GM04504 (cell line): ENCODE results near the gene CALCA.

Source experiments
- DNase-seq: peaks from one replicate; pipeline ENCODE4 v3.0.0-alpha.2; 2012; ENCODE audit warnings: low read depth

Gene CALCA

DNA sequence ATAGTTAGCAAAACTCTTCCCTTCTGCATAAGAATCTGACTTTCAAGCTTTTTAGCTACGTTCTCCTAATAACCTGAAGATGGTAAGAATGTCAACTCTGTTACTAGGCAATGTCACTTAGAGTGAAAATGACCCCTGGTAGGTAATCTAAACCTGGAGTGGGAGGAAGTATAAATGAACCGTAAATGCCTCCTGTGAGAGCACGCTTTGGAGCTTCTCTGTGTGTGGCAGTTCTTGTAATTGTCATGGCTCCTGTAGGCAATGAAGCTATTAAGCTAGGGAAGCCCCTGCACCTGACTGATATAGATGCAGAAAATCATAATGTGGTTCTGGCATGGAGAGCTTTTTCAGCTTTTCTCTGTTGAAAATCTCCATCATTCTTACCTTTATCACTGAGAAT is 29.4 kb downstream of the CALCA start:
- no peak for DNase-seq

DNA sequence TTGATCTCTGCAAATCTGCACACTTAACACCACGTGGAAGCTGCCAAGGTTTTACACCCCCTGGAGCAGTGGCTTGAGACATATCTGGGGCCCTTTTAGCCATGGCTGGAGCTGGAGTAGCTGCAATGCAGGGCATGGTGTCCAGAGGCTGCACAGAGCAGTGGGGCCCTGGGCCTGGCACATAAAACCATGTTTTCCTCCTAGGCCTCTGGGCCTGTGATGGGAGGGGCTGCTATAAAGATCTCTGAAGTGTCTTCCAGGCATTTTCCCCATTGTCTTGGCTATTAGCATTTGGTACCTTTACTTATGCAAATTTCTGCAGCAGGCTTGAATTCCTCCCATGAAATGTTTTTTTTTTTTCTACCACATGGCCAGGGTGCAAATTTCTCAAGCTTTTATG is 33.2 kb downstream of the CALCA start:
- DNase-seq, result no peak

DNA sequence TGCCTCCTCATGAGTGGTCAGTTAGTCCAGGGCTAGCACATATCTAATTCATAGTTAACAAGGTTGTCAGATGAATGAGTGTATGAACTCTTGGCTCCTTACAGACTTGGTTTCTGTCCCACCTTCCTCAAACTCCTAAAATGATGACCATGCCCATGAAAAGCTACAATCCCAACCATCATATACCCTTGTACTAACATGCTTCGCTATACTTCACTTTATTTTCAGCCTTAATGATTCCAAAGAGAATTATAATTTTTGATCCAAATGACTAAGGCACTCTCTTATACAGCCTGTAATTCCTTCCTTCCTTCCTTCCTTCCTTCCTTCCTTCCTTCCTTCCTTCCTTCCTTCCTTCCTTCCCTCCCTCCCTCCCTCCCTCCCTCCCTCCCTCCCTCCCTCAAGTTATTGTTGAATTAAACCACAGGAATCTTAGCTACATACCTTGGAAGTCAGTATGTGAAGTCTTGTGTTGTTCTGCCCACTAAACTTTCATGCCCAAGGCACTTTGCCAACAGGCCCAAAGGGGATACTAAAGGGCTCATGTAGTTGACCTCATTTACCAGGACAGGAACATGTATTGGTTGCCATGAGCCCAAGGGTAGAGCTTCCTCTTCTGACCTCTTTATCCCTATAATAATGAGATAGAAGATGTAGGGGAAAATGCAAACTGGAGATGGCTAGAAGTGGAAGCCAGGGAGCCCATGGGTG is 37.4 kb downstream of the CALCA start:
- no peak for DNase-seq

DNA sequence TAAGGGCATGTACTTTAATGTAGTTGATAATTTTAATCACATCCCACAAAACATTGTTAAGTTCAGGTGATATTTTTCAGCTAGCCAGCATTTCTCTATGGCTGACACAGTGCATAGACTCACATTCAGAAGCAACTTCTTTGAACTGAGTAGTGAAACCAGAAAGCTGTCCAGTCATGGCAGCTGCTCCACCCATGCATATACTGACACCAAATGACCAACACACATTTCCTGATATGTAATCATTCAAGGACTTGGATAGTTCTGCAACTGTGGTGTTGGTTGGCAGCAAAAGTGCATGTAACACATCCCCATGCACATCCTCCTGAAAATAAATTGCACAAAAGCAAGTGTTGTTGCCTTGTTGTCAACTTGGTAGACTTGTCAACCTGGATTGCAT is 39.7 kb downstream of the CALCA start:
- DNase-seq, result no peak

DNA sequence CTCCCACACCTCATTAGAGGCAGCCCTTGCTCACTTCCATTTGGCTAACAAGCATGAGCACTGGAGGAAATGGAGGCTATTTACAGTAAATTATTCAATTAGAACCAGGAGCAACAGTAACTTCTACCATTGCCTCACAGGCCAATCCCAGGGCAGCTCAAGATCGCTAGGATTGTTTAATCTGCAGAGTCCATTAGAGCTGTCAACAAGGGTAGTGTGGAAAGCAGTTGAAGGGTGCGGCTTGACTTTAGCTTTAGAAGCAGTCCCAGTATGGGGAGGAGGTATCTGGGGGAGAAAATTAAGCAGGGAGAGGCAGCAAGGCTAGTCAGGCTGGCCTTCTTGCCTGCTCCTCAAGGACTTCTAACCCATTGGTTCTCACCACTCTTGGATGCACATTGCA is 41.8 kb downstream of the CALCA start:
- DNase-seq, result no peak

DNA sequence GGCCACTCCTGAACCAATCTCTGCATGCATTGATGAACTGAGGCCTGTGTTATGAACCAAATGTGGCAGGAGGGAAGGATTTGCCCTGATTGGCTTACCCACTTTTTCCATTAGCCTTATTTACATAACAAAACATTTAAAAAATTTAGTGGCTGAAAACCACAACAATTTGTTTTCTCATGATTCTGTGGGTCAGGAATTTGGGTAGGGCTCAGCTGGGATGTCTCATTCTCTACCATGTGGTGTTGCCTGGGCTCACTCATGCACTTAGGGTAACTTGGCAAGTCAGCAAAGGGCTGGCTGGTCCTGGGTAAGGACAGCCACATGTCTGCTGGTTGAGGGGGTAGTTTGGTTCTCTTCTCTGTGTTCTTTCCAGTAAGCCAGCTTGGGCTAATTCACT is 45.0 kb downstream of the CALCA start:
- DNase-seq, result no peak

DNA sequence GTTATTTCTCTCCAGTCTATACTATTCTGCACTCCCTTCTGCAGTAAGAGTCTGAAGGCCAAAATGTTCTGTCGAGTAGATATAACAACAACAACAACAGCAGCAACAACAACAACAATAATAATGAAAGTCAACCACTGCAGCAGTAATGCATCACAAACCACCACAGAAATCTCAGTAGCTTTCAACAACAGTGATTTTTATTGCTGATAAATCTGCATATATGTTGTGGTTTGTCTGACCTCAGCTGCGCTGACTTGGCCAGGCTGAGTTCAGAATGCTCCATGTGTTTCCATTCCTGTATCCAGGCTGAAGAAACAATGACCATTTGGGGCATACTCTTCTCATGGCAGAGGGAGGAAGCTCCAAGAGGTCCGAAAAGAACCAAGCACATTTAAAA is 47.8 kb downstream of the CALCA start:
- DNase-seq, result no peak
